ENCODE data around the gene RIPOR3. TPM values are rescaled to one million over a fixed set of nuclear protein-coding genes. Genes with fewer than 3 reads are reported as not detected.
"Not testable (repeated sequence)": the region's sequence is repeated elsewhere in the genome, so short reads cannot be mapped to it uniquely, and the experiment has no call there.

RIPOR3 gene
- total RNA-seq, 1 experiment from 2014 or later = 1.1 TPM

- DNase-seq = no peak
- Histone ChIP-seq H3K36me3 (replicated peaks; ENCODE audit: control insufficient read depth, insufficient read depth, low read length) (no peaks in the 10 kb centered on the region), H3K4me3 (ENCODE audit: insufficient read depth, low read depth, low read length) (no peak overlapping the region), H3K27me3 (ENCODE audit: control insufficient read depth, insufficient read depth, low read length) (no peaks in the 10 kb centered on the region)
Observed at GRCh38 chr20:50683570-50683969, 7.8 kb downstream of the RIPOR3 start.

GRCh38 chr20:50682947-50683530 lies 8.3 kb downstream of the RIPOR3 start:
- Histone ChIP-seq H3K36me3 (replicated peaks; ENCODE audit: control insufficient read depth, insufficient read depth, low read length) (no peaks in the 10 kb centered on the region), H3K27me3 (ENCODE audit: control insufficient read depth, insufficient read depth, low read length) (no peaks in the 10 kb centered on the region), H3K4me3 (ENCODE audit: insufficient read depth, low read depth, low read length) (no peak overlapping the region)
- no peak for DNase-seq

- no peak for DNase-seq
- H3K36me3 ChIP-seq (replicated peaks; ENCODE audit: control insufficient read depth, insufficient read depth, low read length) = no peaks in the 10 kb centered on the region
- no peak overlapping the region for H3K4me3 ChIP-seq (ENCODE audit: insufficient read depth, low read depth, low read length)
- H3K27me3 ChIP-seq (ENCODE audit: control insufficient read depth, insufficient read depth, low read length) = no peaks in the 10 kb centered on the region
Observed at GRCh38 chr20:50682065-50682464, 9.3 kb downstream of the RIPOR3 start.

- H3K27me3 ChIP-seq (ENCODE audit: control insufficient read depth, insufficient read depth, low read length) = no peaks in the 10 kb centered on the region
- DNase-seq = no peak
- H3K36me3 ChIP-seq (replicated peaks; ENCODE audit: control insufficient read depth, insufficient read depth, low read length) = no peaks in the 10 kb centered on the region
- H3K4me3 ChIP-seq (ENCODE audit: insufficient read depth, low read depth, low read length) = no peak overlapping the region
Observed at GRCh38 chr20:50681359-50682064, 9.8 kb downstream of the RIPOR3 start.

- no peaks in the 10 kb centered on the region for H3K36me3 ChIP-seq (replicated peaks; ENCODE audit: control insufficient read depth, insufficient read depth, low read length)
- H3K4me3 ChIP-seq (ENCODE audit: insufficient read depth, low read depth, low read length) = no peak overlapping the region
- no peak for DNase-seq
- H3K27me3 ChIP-seq (ENCODE audit: control insufficient read depth, insufficient read depth, low read length) = no peaks in the 10 kb centered on the region
Observed at GRCh38 chr20:50680105-50680960, 11.0 kb downstream of the RIPOR3 start.

- Histone ChIP-seq H3K36me3 (replicated peaks; ENCODE audit: control insufficient read depth, insufficient read depth, low read length) (no peaks in the 10 kb centered on the region), H3K27me3 (ENCODE audit: control insufficient read depth, insufficient read depth, low read length) (no peaks in the 10 kb centered on the region), H3K4me3 (ENCODE audit: insufficient read depth, low read depth, low read length) (no peak overlapping the region)
- DNase-seq = no peak
Observed at GRCh38 chr20:50679753-50680104, 11.6 kb downstream of the RIPOR3 start.

- Histone ChIP-seq H3K4me3 (ENCODE audit: insufficient read depth, low read depth, low read length) (no peak overlapping the region), H3K36me3 (replicated peaks; ENCODE audit: control insufficient read depth, insufficient read depth, low read length) (no peaks in the 10 kb centered on the region), H3K27me3 (ENCODE audit: control insufficient read depth, insufficient read depth, low read length) (no peaks in the 10 kb centered on the region)
- no peak for DNase-seq
Observed at GRCh38 chr20:50678169-50678898, 13.0 kb downstream of the RIPOR3 start.

- DNase-seq = no peak
- Histone ChIP-seq H3K27me3 (ENCODE audit: control insufficient read depth, insufficient read depth, low read length) (no peaks in the 10 kb centered on the region), H3K4me3 (ENCODE audit: insufficient read depth, low read depth, low read length) (no peak overlapping the region), H3K36me3 (replicated peaks; ENCODE audit: control insufficient read depth, insufficient read depth, low read length) (no peaks in the 10 kb centered on the region)
Observed at GRCh38 chr20:50676858-50677257, 14.5 kb downstream of the RIPOR3 start.

- not testable (repeated sequence) for H3K4me3 ChIP-seq (ENCODE audit: insufficient read depth, low read depth, low read length); DNase-seq; H3K36me3 ChIP-seq (replicated peaks; ENCODE audit: control insufficient read depth, insufficient read depth, low read length); H3K27me3 ChIP-seq (ENCODE audit: control insufficient read depth, insufficient read depth, low read length)
Observed at GRCh38 chr20:50676377-50676731, 15.0 kb downstream of the RIPOR3 start.

GRCh38 chr20:50675671-50676376 lies 15.5 kb downstream of the RIPOR3 start:
- H3K27me3 ChIP-seq (ENCODE audit: control insufficient read depth, insufficient read depth, low read length) = no peaks in the 10 kb centered on the region
- H3K4me3 ChIP-seq (ENCODE audit: insufficient read depth, low read depth, low read length) = no peak overlapping the region
- no peak for DNase-seq
- H3K36me3 ChIP-seq (replicated peaks; ENCODE audit: control insufficient read depth, insufficient read depth, low read length) = no peaks in the 10 kb centered on the region

GRCh38 chr20:50674138-50674825 lies 17.1 kb downstream of the RIPOR3 start:
- Histone ChIP-seq H3K4me3 (ENCODE audit: insufficient read depth, low read depth, low read length) (no peak overlapping the region), H3K36me3 (replicated peaks; ENCODE audit: control insufficient read depth, insufficient read depth, low read length) (no peaks in the 10 kb centered on the region), H3K27me3 (ENCODE audit: control insufficient read depth, insufficient read depth, low read length) (no peaks in the 10 kb centered on the region)
- DNase-seq = no peak

- no peak for DNase-seq
- Histone ChIP-seq H3K36me3 (replicated peaks; ENCODE audit: control insufficient read depth, insufficient read depth, low read length) (no peaks in the 10 kb centered on the region), H3K27me3 (ENCODE audit: control insufficient read depth, insufficient read depth, low read length) (no peaks in the 10 kb centered on the region), H3K4me3 (ENCODE audit: insufficient read depth, low read depth, low read length) (no peak overlapping the region)
Observed at GRCh38 chr20:50673466-50674137, 17.7 kb downstream of the RIPOR3 start.

GRCh38 chr20:50673146-50673465 lies 18.2 kb downstream of the RIPOR3 start:
- Histone ChIP-seq H3K36me3 (replicated peaks; ENCODE audit: control insufficient read depth, insufficient read depth, low read length) (no peaks in the 10 kb centered on the region), H3K4me3 (ENCODE audit: insufficient read depth, low read depth, low read length) (no peak overlapping the region)
- no peak for DNase-seq

More at GRCh38 chr20:50673146-50673465, 18.2 kb downstream of the RIPOR3 start:
- no peaks in the 10 kb centered on the region for H3K27me3 ChIP-seq (ENCODE audit: control insufficient read depth, insufficient read depth, low read length)

All from H7 (cell line).